Fibroblast of mammary gland (primary cell): ENCODE data around the gene ZNF222.

Experiments
- DNase-seq: peaks from one replicate; pipeline ENCODE4 v3.0.0-alpha.2; 2010; ENCODE audit warnings: low read depth
- H3K4me3 ChIP-seq: 2 replicates; pipeline ENCODE4 v1.5.1; 2011; ENCODE audit warnings: low read depth, mild to moderate bottlenecking, low read length, moderate library complexity; ENCODE audit not compliant: control insufficient read depth
- CTCF ChIP-seq: conservative IDR thresholded peaks from 2 replicates; pipeline ENCODE4 v1.5.1; 2011; ENCODE audit warnings: low read depth, low read length, inconsistent platforms; ENCODE audit not compliant: control insufficient read depth, insufficient read depth

Gene ZNF222

GRCh38 chr19:44025217-44025936 is at the start of gene ZNF222:
ZNF222 (plus strand) TSS chr19:44025379; CDS start chr19:44025437, 58 bp downstream.
- no peak for TF ChIP-seq CTCF
- peak; percentile 92 for DNase-seq
- peak within 1 kb of the TSS; percentile 87 for H3K4me3 ChIP-seq

- DNase-seq = no peak
- TF ChIP-seq CTCF = no peak
- no peak overlapping the region for H3K4me3 ChIP-seq
Measured at GRCh38 chr19:43976732-43977131, 48.4 kb upstream of the ZNF222 start.

DNA sequence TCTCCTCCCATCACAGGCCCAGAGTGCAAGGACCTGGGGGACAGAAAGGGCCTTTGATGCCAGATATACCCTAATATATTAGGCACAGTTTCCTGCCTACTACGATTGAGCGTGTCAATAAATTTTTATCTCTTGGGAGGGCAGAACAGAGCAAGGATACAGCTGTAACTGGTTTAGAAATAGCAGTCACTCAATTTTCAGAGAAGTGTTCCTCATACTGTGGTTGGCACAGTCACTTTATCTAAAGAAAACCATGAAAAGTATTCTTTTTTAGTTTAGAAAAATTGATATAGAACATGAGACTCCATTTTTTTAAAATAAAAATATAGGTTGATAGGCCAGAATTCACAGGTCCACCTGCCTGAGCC is 41.7 kb upstream of the ZNF222 start:
- no peak for DNase-seq
- H3K4me3 ChIP-seq = peak overlapping the region; percentile 25
- TF ChIP-seq CTCF = no peak

DNA sequence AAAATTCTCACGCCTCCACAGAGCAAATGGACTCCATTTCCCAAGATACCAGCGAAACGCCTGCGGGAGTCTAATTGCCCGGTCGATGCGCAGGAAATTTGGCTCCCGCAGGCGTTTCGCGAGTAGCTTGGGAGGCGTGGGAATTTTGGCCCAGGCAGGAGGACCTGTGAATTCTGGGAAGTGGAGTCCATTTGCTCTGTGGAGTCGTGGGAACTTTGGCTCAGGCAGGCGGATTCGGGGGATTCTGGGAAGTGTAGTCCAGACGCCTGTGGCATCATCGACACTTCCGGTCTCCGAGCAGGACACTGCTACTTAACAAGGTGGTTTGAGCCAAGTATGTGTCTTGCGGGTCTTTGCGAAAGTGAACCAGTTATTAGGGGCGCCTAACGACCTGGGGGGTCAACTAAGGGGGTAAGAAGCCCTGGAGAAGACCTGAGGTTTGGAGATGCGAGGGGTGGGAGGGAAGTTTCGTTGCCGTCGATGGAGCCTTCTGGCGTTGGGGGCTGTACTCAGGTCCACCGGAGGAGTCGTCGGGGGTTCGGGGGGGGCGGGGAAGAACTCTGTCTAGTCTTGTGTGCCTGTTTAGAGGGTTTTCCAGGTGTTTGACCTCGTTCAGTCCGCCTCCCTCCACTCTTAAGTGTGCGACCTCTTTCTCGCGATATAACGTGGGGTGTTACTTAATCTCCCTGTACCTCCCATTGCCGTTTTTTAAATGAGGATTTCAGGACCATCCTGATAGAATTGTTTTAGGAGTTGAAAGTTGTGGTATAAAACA is 41.1 kb upstream of the ZNF222 start, which contains the start of gene ZNF155:
ZNF155 (plus strand) TSS at position 277 of the 775 bp plus-strand sequence. CDS start 4,356 bp downstream, outside the sequence.
- no peak for TF ChIP-seq CTCF
- peak; percentile 97 for DNase-seq
- H3K4me3 ChIP-seq = peak within 1 kb of the TSS; percentile 98

DNA sequence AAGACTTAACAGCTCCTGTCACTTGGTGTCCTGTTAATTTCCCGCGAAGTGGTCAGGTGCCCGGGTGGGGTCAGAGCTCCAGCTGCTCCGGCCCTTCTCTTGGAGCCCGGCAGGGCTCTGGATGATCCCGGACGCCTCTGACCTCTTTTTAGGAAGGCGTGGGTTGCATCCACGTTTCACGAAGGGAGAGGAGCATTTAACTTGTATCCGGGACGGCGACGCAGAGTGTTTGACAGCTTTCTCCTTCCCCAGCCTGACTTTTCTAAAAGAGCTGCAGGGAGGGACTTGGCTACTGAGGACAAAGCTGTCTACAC is 40.5 kb upstream of the ZNF222 start:
- peak overlapping the region; percentile 98 for H3K4me3 ChIP-seq
- TF ChIP-seq CTCF = no peak
- no peak for DNase-seq

DNA sequence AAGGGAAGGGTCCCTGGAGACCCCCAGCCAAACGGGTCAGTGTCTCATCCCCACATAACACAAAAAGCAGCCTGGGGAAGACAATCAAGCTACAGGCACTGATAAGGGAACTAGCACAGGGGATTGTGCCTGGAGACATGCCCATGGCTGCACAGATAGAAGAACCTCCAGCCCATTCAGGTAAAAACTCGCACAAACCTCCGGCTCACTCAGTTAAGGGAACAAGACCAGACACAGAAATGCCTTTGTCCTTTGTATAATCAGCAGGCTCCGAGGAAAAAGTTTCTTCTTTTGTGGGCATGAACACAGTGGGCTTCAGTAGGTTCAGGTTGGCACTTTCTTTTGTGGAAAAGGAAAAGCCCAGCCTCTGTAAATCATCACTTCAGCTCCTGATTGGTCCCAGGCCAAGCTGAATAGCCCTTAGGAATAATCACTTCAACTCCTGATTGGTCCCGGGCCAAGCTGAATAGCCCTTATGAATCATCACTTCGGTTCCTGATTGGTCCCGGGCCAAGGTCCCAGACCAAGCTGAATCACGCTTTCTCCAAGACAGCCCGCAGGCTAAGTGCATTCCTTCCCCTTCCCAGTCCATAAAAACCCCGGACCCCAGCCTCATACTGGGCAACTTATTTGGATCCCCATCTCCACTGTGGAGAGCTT is 27.4 kb upstream of the ZNF222 start:
- peak; percentile 68 for DNase-seq
- TF ChIP-seq CTCF = no peak
- no peak overlapping the region for H3K4me3 ChIP-seq
